ENCODE measurements around the gene SURF2. TPM values are rescaled to one million over a fixed set of nuclear protein-coding genes. Genes with fewer than 3 reads are reported as not detected.

Gene SURF2
- total and polyA plus RNA-seq, 9 of the 15 experiments (the other 6 are each of a cell fraction or from before 2014, with no cell fraction given), result 5.5 to 82.5 (median 21.3) TPM

DNA sequence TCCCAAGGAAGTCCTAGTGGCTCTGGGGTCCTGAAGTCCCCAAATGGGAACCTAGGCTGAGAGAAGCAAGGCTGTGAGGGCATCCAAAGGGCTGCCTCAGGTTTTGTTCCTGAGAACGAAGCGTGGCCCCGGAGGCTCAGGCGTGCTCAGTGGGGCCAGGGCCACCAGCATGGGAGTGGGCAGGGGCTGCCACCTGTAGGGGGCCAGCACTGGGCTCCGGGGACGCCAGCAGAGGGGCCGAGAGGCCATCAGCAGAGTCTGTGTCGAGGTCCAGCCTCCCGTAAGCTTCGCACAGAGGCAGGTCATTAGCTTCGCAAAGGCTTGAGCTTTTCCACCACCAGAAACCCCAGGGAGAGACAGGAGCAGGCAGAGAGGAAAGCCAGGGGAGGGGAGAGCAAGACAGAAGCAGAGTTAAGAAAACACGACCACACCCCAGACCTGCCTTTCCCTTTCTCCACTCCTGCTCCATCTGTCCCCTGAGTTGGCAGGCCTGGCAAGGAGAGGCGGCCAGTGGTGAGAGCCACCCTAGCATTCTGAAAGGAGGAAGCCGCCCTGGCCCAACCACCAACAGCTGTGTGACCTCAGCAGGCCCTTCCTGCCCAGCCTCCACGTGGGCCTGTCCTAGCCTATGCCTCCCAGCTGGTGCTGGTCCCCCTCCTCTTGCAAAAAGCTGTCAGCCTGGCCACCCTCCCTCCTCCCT, 14.8 kb upstream of the SURF2 start:
- intact Hi-C loops (cut with micrococcal nuclease) (no loop called here), in situ Hi-C loops (cut with MboI) (no loop called here)
- POLR2A ChIA-PET, result interaction anchor here (0.5 to 2.7 kb wide), 5 partner anchors 9 to 107 kb away, joined by 3 to 18 read pairs (median 5); no protein-coding TSS in a partner anchor
- Histone ChIP-seq H3K79me2 (ENCODE audit: control insufficient read depth, insufficient read depth, low read length) (peaks cover 14% of the 10 kb centered on the region), H3K36me3 (ENCODE audit: control insufficient read depth, insufficient read depth, low read length) (peaks cover 83% of the 10 kb centered on the region), H3K4me2 (ENCODE audit: insufficient read depth, low read length) (no peak overlapping the region), H4K20me1 (replicated peaks; ENCODE audit: control insufficient read depth, insufficient read depth, low read length) (peaks cover 2% of the 10 kb centered on the region; the same call in 1 of the 2 replicates), H2AFZ (ENCODE audit: low read depth, low read length) (no peak overlapping the region), H3K4me3 (no peak overlapping the region), H3K9me3 (replicated peaks; ENCODE audit: control insufficient read depth, insufficient read depth, low read depth, low read length) (no peaks in the 10 kb centered on the region), H3K9me1 (ENCODE audit: control insufficient read depth, insufficient read depth, low read length) (no peaks in the 10 kb centered on the region), H3K4me1 (replicated peaks in 1 of 2; ENCODE audit: control insufficient read depth in 2 of 2, insufficient read depth in 2 of 2, low read length in 2 of 2) (peaks cover 9 to 31% of the 10 kb centered on the region in 2 experiments; a peak in 4 of 5 replicates), H3K9ac (ENCODE audit: insufficient read depth in 1 of 2, low read depth in 2 of 2, low read length in 2 of 2) (peak overlapping the region in 1 of 2 experiments; percentile 80; a peak in 2 of 4 replicates), H3K27ac (ENCODE audit: extremely low read depth, low read depth, low read length) (no peak overlapping the region), H3K27me3 (ENCODE audit: control insufficient read depth in 2 of 2, insufficient read depth in 2 of 2, low read length in 2 of 2) (no peaks in the 10 kb centered on the region)
- FAIRE-seq, result no peak
- 90% methylated on average over 14 of the region's 15 CpGs for WGBS (ENCODE audit: insufficient coverage, low coverage, missing lambda C conversion rate)
- CTCF ChIA-PET (ENCODE audit: low intra/inter-chr PET ratio), result no interaction called here
- ATAC-seq, result no peak
- no TSS peak for BruUV-seq (replicated peaks)
- TF ChIP-seq, protein P1, sequence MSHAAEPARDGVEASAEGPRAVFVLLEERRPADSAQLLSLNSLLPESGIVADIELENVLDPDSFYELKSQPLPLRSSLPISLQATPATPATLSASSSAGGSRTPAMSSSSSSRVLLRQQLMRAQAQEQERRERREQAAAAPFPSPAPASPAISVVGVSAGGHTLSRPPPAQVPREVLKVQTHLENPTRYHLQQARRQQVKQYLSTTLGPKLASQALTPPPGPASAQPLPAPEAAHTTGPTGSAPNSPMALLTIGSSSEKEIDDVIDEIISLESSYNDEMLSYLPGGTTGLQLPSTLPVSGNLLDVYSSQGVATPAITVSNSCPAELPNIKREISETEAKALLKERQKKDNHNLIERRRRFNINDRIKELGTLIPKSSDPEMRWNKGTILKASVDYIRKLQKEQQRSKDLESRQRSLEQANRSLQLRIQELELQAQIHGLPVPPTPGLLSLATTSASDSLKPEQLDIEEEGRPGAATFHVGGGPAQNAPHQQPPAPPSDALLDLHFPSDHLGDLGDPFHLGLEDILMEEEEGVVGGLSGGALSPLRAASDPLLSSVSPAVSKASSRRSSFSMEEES (CRISPR knock-in tag; IDR thresholded peaks at IDR 0.05), result no peak
- TF ChIP-seq POLR2G (IDR thresholded peaks at IDR 0.05; ENCODE audit: low read depth, low read length), result 0 out of 2 replicates have a peak, but pooled peaks have one; percentile 6
- TF ChIP-seq ZNF146 (CRISPR knock-in tag; IDR thresholded peaks at IDR 0.05; ENCODE audit: unreplicated experiment), result no peak
- no peak for TF ChIP-seq NR1H2 (CRISPR knock-in tag; IDR thresholded peaks at IDR 0.05)
- DNase-seq (ENCODE audit: extremely low read depth in 1 of 4, low spot score in 3 of 4), result no peak
